Endodermal cell (in vitro differentiated cells): ENCODE results near the gene UCHL5. TPM values are rescaled to one million over a fixed set of nuclear protein-coding genes. Genes with fewer than 3 reads are reported as not detected.

Experiments used
- DNase-seq: peaks from one replicate; pipeline ENCODE4 v3.0.0-alpha.2; 2017
- H3K27ac ChIP-seq: 2 replicates; pipeline ENCODE4 v1.5.1; 2013; ENCODE audit warnings: mild to moderate bottlenecking, low read depth, low read length, moderate library complexity
- H3K27me3 ChIP-seq: 2 replicates; pipeline ENCODE4 v1.6.1; 2013; ENCODE audit warnings: mild to moderate bottlenecking, low read length, moderate library complexity; ENCODE audit not compliant: insufficient read depth, control insufficient read depth, poor library complexity, severe bottlenecking
- H3K36me3 ChIP-seq: 2 replicates; pipeline ENCODE4 v1.7.0; 2013; ENCODE audit warnings: mild to moderate bottlenecking, low read length, moderate library complexity; ENCODE audit not compliant: control insufficient read depth, insufficient read depth
- H3K4me1 ChIP-seq: one replicate; pipeline ENCODE4 v1.7.0; 2013; ENCODE audit warnings: low read length; ENCODE audit not compliant: control insufficient read depth, insufficient read depth
- H3K4me3 ChIP-seq: 2 replicates; pipeline ENCODE4 v1.5.1; 2013; ENCODE audit warnings: mild to moderate bottlenecking, low read length, moderate library complexity
- H3K9ac ChIP-seq: 2 replicates; pipeline ENCODE4 v1.6.1; 2013; ENCODE audit warnings: mild to moderate bottlenecking, low read length, moderate library complexity; ENCODE audit not compliant: poor library complexity, severe bottlenecking; ENCODE audit errors: extremely low read depth
- H3K9me3 ChIP-seq: 2 replicates; pipeline ENCODE4 v1.6.1; 2013; ENCODE audit warnings: mild to moderate bottlenecking, low read length, moderate library complexity; ENCODE audit not compliant: control insufficient read depth
- H3K27ac Mint-ChIP-seq: 2 replicates; pipeline ENCODE4 v1.8.0; 2020; ENCODE audit warnings: mixed read lengths
- H3K27me3 Mint-ChIP-seq: 2 replicates; pipeline ENCODE4 v1.8.0; 2021; ENCODE audit warnings: mild to moderate bottlenecking, mixed read lengths; ENCODE audit not compliant: insufficient read depth
- H3K36me3 Mint-ChIP-seq: 2 replicates; pipeline ENCODE4 v1.8.0; 2020; ENCODE audit warnings: low read depth, mixed read lengths
- H3K4me1 Mint-ChIP-seq: 2 replicates; pipeline ENCODE4 v1.8.0; 2020; ENCODE audit warnings: mixed read lengths
- H3K4me3 Mint-ChIP-seq: 2 replicates; pipeline ENCODE4 v1.8.0; 2020; ENCODE audit warnings: mild to moderate bottlenecking, moderate library complexity, mixed read lengths
- H3K9me3 Mint-ChIP-seq: 2 replicates; pipeline ENCODE4 v1.8.0; 2020; ENCODE audit warnings: mild to moderate bottlenecking, mixed read lengths
- WGBS, 2 experiments: methylation state at CpG; one replicate each; pipeline versions ENCODE4 v1.1.5 to v1.1.7; 2013; ENCODE audit warnings: missing lambda C conversion rate in 2 of 2, mixed read lengths in 1 of 2; ENCODE audit not compliant: insufficient coverage in 1 of 2, insufficient read length in 1 of 2; 5-methylcytosine and 5-hydroxymethylcytosine counted together
- total RNA-seq, 2 donors: library from RNA; stranded (reverse); fragmentation: NEBNext Ultra II Directional in 1 of 2; extraction: Animal tissue kit (Norgen Biotek cat#: 25700) in 1 of 2; gene quantifications; 2 replicates in 1 of 2; 3 replicates in 1 of 2; pipeline ENCODE4 v1.2.1, GENCODE V29; 2021
- TF ChIP-seq, protein P1 (sequence below): fragments of 200-600 bp; sonication (generic); conservative IDR thresholded peaks from 2 replicates; pipeline ENCODE4 v1.5.0; 2021; ENCODE audit warnings: antibody characterized with exemption, mild to moderate bottlenecking

Gene UCHL5
- total RNA-seq, 2 donors from 2014 or later = 33.0 to 40.6 TPM

DNA sequence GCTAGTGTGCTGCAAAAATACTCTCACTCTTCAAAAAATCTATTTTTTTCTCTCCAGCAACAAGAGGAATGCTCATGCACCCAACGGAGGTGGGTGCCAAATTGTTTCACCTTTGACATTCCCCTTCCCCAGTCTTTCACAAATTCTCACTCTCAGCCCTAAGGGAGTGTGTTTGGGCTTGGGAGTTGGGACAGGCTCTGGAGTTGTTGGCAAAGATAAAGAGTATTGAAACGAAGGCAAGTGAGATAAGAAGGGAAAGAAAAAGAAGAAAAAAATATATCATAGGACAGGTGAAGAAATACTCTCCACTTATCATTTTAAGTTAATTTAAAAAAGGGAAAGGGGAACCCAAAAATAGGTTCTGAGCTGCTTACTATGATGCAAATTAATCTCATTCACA is 82.6 kb downstream of the UCHL5 start:
- H3K9ac ChIP-seq = no peak overlapping the region

GRCh38 chr1:192974701-192975100 is 84.5 kb downstream of the UCHL5 start:
- TF ChIP-seq, protein P1, sequence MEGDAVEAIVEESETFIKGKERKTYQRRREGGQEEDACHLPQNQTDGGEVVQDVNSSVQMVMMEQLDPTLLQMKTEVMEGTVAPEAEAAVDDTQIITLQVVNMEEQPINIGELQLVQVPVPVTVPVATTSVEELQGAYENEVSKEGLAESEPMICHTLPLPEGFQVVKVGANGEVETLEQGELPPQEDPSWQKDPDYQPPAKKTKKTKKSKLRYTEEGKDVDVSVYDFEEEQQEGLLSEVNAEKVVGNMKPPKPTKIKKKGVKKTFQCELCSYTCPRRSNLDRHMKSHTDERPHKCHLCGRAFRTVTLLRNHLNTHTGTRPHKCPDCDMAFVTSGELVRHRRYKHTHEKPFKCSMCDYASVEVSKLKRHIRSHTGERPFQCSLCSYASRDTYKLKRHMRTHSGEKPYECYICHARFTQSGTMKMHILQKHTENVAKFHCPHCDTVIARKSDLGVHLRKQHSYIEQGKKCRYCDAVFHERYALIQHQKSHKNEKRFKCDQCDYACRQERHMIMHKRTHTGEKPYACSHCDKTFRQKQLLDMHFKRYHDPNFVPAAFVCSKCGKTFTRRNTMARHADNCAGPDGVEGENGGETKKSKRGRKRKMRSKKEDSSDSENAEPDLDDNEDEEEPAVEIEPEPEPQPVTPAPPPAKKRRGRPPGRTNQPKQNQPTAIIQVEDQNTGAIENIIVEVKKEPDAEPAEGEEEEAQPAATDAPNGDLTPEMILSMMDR = no peak
- Histone ChIP-seq H3K9me3 (peaks cover 6% of the 10 kb centered on the region), H3K9ac (no peak overlapping the region), H3K36me3 (no peaks in the 10 kb centered on the region), H3K4me3 (no peak overlapping the region), H3K27me3 (no peaks in the 10 kb centered on the region), H3K27ac (no peak overlapping the region), H3K4me1 (no peaks in the 10 kb centered on the region)
- DNase-seq = no peak
- Mint-ChIP-seq H3K4me1 (peaks cover 2% of the 10 kb centered on the region), H3K27ac (no peak overlapping the region), H3K36me3 (peaks cover 12% of the 10 kb centered on the region), H3K4me3 (no peak overlapping the region), H3K27me3 (peaks cover 3% of the 10 kb centered on the region), H3K9me3 (peaks cover 20% of the 10 kb centered on the region)

More for the DNA sequence above, 82.6 kb downstream of the UCHL5 start:
- H3K27ac Mint-ChIP-seq = no peak overlapping the region
- no peaks in the 10 kb centered on the region for H3K36me3 ChIP-seq
- no peaks in the 10 kb centered on the region for H3K27me3 ChIP-seq
- peaks cover 3% of the 10 kb centered on the region for H3K27me3 Mint-ChIP-seq
- peaks cover 20% of the 10 kb centered on the region for H3K36me3 Mint-ChIP-seq
- H3K4me3 Mint-ChIP-seq = no peak overlapping the region
- no peak for DNase-seq
- TF ChIP-seq, protein P1 = no peak
- no peaks in the 10 kb centered on the region for H3K4me1 ChIP-seq
- H3K4me1 Mint-ChIP-seq = peaks cover 2% of the 10 kb centered on the region
- WGBS, 2 experiments = 43% methylated on average over 1 of the region's 2 CpGs; no CpG with 5 or more reads in 1 of the 2 experiments
- peaks cover 12% of the 10 kb centered on the region for H3K9me3 ChIP-seq
- H3K9me3 Mint-ChIP-seq = peaks cover 30% of the 10 kb centered on the region
- no peak overlapping the region for H3K27ac ChIP-seq
- H3K4me3 ChIP-seq = no peak overlapping the region

DNA sequence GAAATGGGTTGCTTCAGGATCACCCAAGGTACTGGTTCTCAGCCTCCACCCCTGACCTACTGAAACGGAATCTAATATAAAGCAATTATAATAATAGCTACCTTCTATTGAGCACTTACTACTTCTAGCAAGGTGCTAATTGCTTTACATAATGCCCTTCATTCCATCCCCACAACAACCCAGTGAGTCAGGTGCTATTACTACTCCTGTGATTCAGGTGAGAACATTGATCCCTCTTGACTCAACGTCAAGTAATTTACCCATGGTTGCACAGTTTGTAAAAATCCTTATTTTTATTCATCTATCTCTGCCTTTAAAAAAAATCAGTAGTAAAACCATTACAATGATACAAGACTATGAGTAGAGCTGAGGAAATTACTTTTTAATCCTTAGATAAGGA is 85.2 kb downstream of the UCHL5 start:
- Histone ChIP-seq H3K36me3 (no peaks in the 10 kb centered on the region), H3K4me3 (no peak overlapping the region), H3K9ac (no peak overlapping the region), H3K4me1 (no peaks in the 10 kb centered on the region), H3K27ac (no peak overlapping the region), H3K9me3 (no peaks in the 10 kb centered on the region), H3K27me3 (no peaks in the 10 kb centered on the region)
- Mint-ChIP-seq H3K27me3 (no peaks in the 10 kb centered on the region), H3K36me3 (peaks cover 5% of the 10 kb centered on the region), H3K27ac (no peak overlapping the region), H3K9me3 (peaks cover 13% of the 10 kb centered on the region), H3K4me1 (peaks cover 2% of the 10 kb centered on the region), H3K4me3 (no peak overlapping the region)
- no peak for DNase-seq
- TF ChIP-seq, protein P1 = no peak
- 82% methylated on average over 2 of the region's 2 CpGs; no CpG with 5 or more reads in 1 of the 2 experiments for WGBS, 2 experiments
